HEK293 (cell line): ENCODE data around the gene CTPS2.

ENCODE experiments used
- CTCF ChIA-PET: fragments of 350-600 bp; formaldehyde crosslinking; extraction: SDS; loops from one replicate; lab custom pipeline; 2021; ENCODE audit warnings: antibody characterized with exemption; lab: Yijun Ruan, JAX
- POLR2A ChIA-PET: fragments of 300-600 bp; formaldehyde crosslinking; extraction: SDS; loops from one replicate; lab custom pipeline; 2020; ENCODE audit warnings: antibody characterized with exemption, inconsistent platforms; lab: Yijun Ruan, JAX
- H3K27ac ChIP-seq: fragments of 200-500 bp; sonication (Bioruptor generic); 2 replicates; pipeline ENCODE4 v1.5.1; 2014; ENCODE audit warnings: low read depth, low read length, control low read depth, inconsistent platforms; ENCODE audit errors: extremely low read depth
- H3K36me3 ChIP-seq, 2 experiments: fragments of 200-500 bp in 1 of 2; sonication (Bioruptor generic) in 1 of 2; 1 replicate in 1 of 2; 2 replicates in 1 of 2; pipeline ENCODE4 v1.5.1; 2014 to 2017; ENCODE audit warnings: inconsistent platforms in 2 of 2, low read length in 2 of 2; ENCODE audit not compliant: control insufficient read depth in 2 of 2, insufficient read depth in 1 of 2
- H3K4me1 ChIP-seq: fragments of 200-500 bp; sonication (Bioruptor generic); 2 replicates; pipeline ENCODE4 v1.5.1; 2014; ENCODE audit warnings: mild to moderate bottlenecking, low read length, inconsistent platforms; ENCODE audit not compliant: control insufficient read depth, insufficient read depth
- H3K4me3 ChIP-seq: 2 replicates; pipeline ENCODE4 v1.5.1; 2011; ENCODE audit warnings: low read depth, mild to moderate bottlenecking, control low read depth, low read length, moderate library complexity
- H3K9me3 ChIP-seq: fragments of 200-500 bp; sonication (Bioruptor generic); 2 replicates; pipeline ENCODE4 v1.5.1; 2014; ENCODE audit warnings: low read depth, low read length, inconsistent platforms; ENCODE audit not compliant: control insufficient read depth, insufficient read depth
- GLIS1 ChIP-seq: fragments of 450-650 bp; formaldehyde crosslinking; IDR thresholded peaks from 2 replicates; pipeline ENCODE4 v1.5.1; 2016; ENCODE audit warnings: missing biosample characterization, missing genetic modification characterization
- MYNN ChIP-seq: fragments of 450-650 bp; formaldehyde crosslinking; IDR thresholded peaks from 2 replicates; pipeline ENCODE4 v1.5.1; 2016; ENCODE audit warnings: missing biosample characterization, missing genetic modification characterization, borderline replicate concordance
- MZF1 ChIP-seq: fragments of 450-650 bp; formaldehyde crosslinking; IDR thresholded peaks from 2 replicates; pipeline ENCODE4 v1.5.1; 2017; ENCODE audit warnings: missing biosample characterization, missing genetic modification characterization, borderline replicate concordance
- SETDB1 ChIP-seq: IDR thresholded peaks from one replicate; pipeline ENCODE4 v1.6.1; 2017; ENCODE audit warnings: mild to moderate bottlenecking, low read length, moderate library complexity, mixed read lengths; ENCODE audit not compliant: insufficient read length
- ZBTB17 ChIP-seq: fragments of 450-650 bp; formaldehyde crosslinking; IDR thresholded peaks from 2 replicates; pipeline ENCODE4 v1.5.1; 2016; ENCODE audit warnings: missing biosample characterization, missing genetic modification characterization
- ZNF146 ChIP-seq: fragments of 450-650 bp; formaldehyde crosslinking; IDR thresholded peaks from 2 replicates; pipeline ENCODE4 v1.5.1; 2016; ENCODE audit warnings: missing biosample characterization, missing genetic modification characterization
- ZNF175 ChIP-seq: fragments of 450-650 bp; formaldehyde crosslinking; IDR thresholded peaks from 2 replicates; pipeline ENCODE4 v1.5.1; 2016; ENCODE audit warnings: missing biosample characterization, missing genetic modification characterization
- ZNF184 ChIP-seq: fragments of 450-650 bp; IDR thresholded peaks from 2 replicates; pipeline ENCODE4 v1.5.1; 2018; ENCODE audit warnings: missing biosample characterization, mild to moderate bottlenecking, missing genetic modification characterization
- ZNF19 ChIP-seq: fragments of 450-650 bp; formaldehyde crosslinking; IDR thresholded peaks from 2 replicates; pipeline ENCODE4; 2016; ENCODE audit warnings: missing biosample characterization, missing genetic modification characterization, low read depth
- ZNF341 ChIP-seq: fragments of 450-650 bp; formaldehyde crosslinking; IDR thresholded peaks from 2 replicates; pipeline ENCODE4; 2016; ENCODE audit warnings: low read depth, missing biosample characterization, missing genetic modification characterization
- ZNF366 ChIP-seq: fragments of 450-650 bp; formaldehyde crosslinking; conservative IDR thresholded peaks from 2 replicates; pipeline ENCODE4 v1.5.1; 2016; ENCODE audit warnings: missing biosample characterization, missing genetic modification characterization
- ZSCAN30 ChIP-seq: fragments of 450-650 bp; IDR thresholded peaks from 2 replicates; pipeline ENCODE4 v1.5.1; 2018; ENCODE audit warnings: missing biosample characterization, mild to moderate bottlenecking, missing genetic modification characterization, moderate library complexity
- ZXDB ChIP-seq: fragments of 450-650 bp; formaldehyde crosslinking; IDR thresholded peaks from 2 replicates; pipeline ENCODE4 v1.5.1; 2016; ENCODE audit warnings: missing biosample characterization, missing genetic modification characterization
- TF ChIP-seq, protein P1 (sequence below): fragments of 450-650 bp; formaldehyde crosslinking; IDR thresholded peaks from 2 replicates; pipeline ENCODE4 v1.5.1; 2016; ENCODE audit warnings: missing biosample characterization, missing genetic modification characterization, borderline replicate concordance
- TF ChIP-seq, protein P2 (sequence below): fragments of 450-650 bp; formaldehyde crosslinking; IDR thresholded peaks from 2 replicates; pipeline ENCODE4 v1.5.1; 2016; ENCODE audit warnings: missing biosample characterization, missing genetic modification characterization
- TF ChIP-seq, protein P3 (sequence below): fragments of 450-650 bp; formaldehyde crosslinking; IDR thresholded peaks from 2 replicates; pipeline ENCODE4 v1.5.1; 2017; ENCODE audit warnings: missing biosample characterization, missing genetic modification characterization
- TF ChIP-seq, protein P4 (sequence below): fragments of 450-650 bp; formaldehyde crosslinking; IDR thresholded peaks from 2 replicates; pipeline ENCODE4 v1.5.0; 2017; ENCODE audit warnings: missing biosample characterization, missing genetic modification characterization, borderline replicate concordance
- TF ChIP-seq, protein P5 (sequence below): fragments of 450-650 bp; formaldehyde crosslinking; IDR thresholded peaks from 2 replicates; pipeline ENCODE4 v1.5.1; 2016; ENCODE audit warnings: missing biosample characterization, missing genetic modification characterization

Gene CTPS2

DNA sequence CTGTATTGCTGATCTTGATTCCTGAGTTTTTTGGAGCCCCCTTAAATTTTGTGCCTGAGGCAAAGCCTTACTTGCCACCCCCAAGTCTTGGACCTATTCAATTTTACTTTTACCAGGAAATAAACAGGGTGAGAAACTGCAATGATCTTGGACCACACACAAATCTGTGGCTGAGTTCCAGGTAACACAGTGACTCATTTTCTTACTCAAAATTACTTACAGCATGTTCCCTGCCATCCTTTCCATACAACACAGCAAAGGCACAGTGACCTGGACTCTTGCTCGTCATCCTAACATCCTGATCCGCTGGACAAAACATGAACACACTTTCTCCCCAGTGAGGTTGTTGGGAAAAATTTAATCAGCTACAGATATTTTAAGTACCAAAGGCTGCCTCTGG, 123.3 kb downstream of the CTPS2 start:
- peaks cover 0 to 9% of the 10 kb centered on the region in 2 experiments; a peak in 1 of 3 replicates for H3K36me3 ChIP-seq
- no peaks in the 10 kb centered on the region for H3K4me1 ChIP-seq
- TF ChIP-seq, protein P1, sequence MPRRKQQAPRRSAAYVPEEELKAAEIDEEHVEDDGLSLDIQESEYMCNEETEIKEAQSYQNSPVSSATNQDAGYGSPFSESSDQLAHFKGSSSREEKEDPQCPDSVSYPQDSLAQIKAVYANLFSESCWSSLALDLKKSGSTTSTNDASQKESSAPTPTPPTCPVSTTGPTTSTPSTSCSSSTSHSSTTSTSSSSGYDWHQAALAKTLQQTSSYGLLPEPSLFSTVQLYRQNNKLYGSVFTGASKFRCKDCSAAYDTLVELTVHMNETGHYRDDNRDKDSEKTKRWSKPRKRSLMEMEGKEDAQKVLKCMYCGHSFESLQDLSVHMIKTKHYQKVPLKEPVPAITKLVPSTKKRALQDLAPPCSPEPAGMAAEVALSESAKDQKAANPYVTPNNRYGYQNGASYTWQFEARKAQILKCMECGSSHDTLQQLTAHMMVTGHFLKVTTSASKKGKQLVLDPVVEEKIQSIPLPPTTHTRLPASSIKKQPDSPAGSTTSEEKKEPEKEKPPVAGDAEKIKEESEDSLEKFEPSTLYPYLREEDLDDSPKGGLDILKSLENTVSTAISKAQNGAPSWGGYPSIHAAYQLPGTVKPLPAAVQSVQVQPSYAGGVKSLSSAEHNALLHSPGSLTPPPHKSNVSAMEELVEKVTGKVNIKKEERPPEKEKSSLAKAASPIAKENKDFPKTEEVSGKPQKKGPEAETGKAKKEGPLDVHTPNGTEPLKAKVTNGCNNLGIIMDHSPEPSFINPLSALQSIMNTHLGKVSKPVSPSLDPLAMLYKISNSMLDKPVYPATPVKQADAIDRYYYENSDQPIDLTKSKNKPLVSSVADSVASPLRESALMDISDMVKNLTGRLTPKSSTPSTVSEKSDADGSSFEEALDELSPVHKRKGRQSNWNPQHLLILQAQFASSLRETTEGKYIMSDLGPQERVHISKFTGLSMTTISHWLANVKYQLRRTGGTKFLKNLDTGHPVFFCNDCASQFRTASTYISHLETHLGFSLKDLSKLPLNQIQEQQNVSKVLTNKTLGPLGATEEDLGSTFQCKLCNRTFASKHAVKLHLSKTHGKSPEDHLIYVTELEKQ (tag by site-specific recombination): no peak
- no peak for TF ChIP-seq ZNF19 (tag by site-specific recombination)
- ChIA-PET CTCF (no interaction called here), POLR2A (no interaction called here)
- no peaks in the 10 kb centered on the region for H3K9me3 ChIP-seq
- no peak overlapping the region for H3K4me3 ChIP-seq
- no peak overlapping the region for H3K27ac ChIP-seq

DNA sequence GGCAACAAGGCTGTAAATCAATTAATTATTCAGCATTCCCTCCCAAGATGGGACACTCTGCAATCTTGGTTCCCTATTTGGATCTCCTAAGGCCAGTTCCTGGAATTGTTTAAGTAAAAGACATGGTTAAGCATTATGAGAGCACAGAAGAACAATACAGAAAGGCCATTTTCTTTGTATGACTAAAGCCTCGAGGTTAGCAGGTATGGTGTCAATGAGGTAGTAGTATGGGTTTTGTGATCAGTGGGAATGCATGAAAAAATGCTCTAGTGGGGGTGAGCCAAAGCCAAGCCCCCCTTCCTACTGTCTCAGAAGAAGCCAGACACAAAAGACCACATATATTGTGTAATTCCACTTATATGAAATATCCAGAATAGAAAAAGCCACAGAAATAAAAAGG, 124.2 kb downstream of the CTPS2 start:
- ChIA-PET POLR2A (no interaction called here), CTCF (no interaction called here)
- Histone ChIP-seq H3K4me3 (no peak overlapping the region), H3K9me3 (no peaks in the 10 kb centered on the region), H3K36me3 (peaks cover 0 to 9% of the 10 kb centered on the region in 2 experiments; a peak in 1 of 3 replicates), H3K4me1 (no peaks in the 10 kb centered on the region), H3K27ac (no peak overlapping the region)
- TF ChIP-seq, protein P2, sequence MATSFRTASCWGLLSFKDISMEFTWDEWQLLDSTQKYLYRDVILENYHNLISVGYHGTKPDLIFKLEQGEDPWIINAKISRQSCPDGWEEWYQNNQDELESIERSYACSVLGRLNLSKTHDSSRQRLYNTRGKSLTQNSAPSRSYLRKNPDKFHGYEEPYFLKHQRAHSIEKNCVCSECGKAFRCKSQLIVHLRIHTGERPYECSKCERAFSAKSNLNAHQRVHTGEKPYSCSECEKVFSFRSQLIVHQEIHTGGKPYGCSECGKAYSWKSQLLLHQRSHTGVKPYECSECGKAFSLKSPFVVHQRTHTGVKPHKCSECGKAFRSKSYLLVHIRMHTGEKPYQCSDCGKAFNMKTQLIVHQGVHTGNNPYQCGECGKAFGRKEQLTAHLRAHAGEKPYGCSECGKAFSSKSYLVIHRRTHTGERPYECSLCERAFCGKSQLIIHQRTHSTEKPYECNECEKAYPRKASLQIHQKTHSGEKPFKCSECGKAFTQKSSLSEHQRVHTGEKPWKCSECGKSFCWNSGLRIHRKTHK: no peak
- TF ChIP-seq ZNF146: no peak
- TF ChIP-seq, protein P3, sequence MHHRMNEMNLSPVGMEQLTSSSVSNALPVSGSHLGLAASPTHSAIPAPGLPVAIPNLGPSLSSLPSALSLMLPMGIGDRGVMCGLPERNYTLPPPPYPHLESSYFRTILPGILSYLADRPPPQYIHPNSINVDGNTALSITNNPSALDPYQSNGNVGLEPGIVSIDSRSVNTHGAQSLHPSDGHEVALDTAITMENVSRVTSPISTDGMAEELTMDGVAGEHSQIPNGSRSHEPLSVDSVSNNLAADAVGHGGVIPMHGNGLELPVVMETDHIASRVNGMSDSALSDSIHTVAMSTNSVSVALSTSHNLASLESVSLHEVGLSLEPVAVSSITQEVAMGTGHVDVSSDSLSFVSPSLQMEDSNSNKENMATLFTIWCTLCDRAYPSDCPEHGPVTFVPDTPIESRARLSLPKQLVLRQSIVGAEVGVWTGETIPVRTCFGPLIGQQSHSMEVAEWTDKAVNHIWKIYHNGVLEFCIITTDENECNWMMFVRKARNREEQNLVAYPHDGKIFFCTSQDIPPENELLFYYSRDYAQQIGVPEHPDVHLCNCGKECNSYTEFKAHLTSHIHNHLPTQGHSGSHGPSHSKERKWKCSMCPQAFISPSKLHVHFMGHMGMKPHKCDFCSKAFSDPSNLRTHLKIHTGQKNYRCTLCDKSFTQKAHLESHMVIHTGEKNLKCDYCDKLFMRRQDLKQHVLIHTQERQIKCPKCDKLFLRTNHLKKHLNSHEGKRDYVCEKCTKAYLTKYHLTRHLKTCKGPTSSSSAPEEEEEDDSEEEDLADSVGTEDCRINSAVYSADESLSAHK (tag by site-specific recombination): no peak
- TF ChIP-seq ZNF341: no peak
- TF ChIP-seq MZF1 (tag by site-specific recombination): no peak
- TF ChIP-seq, protein P4, sequence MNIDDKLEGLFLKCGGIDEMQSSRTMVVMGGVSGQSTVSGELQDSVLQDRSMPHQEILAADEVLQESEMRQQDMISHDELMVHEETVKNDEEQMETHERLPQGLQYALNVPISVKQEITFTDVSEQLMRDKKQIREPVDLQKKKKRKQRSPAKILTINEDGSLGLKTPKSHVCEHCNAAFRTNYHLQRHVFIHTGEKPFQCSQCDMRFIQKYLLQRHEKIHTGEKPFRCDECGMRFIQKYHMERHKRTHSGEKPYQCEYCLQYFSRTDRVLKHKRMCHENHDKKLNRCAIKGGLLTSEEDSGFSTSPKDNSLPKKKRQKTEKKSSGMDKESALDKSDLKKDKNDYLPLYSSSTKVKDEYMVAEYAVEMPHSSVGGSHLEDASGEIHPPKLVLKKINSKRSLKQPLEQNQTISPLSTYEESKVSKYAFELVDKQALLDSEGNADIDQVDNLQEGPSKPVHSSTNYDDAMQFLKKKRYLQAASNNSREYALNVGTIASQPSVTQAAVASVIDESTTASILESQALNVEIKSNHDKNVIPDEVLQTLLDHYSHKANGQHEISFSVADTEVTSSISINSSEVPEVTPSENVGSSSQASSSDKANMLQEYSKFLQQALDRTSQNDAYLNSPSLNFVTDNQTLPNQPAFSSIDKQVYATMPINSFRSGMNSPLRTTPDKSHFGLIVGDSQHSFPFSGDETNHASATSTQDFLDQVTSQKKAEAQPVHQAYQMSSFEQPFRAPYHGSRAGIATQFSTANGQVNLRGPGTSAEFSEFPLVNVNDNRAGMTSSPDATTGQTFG: no peak
- no peak for TF ChIP-seq ZNF175 (tag by site-specific recombination)
- no peak for TF ChIP-seq GLIS1 (tag by site-specific recombination)
- no peak for TF ChIP-seq ZNF184 (tag by site-specific recombination)
- TF ChIP-seq SETDB1: no peak
- TF ChIP-seq, protein P5, sequence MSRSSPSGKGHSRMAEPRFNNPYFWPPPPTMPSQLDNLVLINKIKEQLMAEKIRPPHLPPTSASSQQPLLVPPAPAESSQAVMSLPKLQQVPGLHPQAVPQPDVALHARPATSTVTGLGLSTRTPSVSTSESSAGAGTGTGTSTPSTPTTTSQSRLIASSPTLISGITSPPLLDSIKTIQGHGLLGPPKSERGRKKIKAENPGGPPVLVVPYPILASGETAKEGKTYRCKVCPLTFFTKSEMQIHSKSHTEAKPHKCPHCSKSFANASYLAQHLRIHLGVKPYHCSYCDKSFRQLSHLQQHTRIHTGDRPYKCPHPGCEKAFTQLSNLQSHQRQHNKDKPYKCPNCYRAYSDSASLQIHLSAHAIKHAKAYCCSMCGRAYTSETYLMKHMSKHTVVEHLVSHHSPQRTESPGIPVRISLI (tag by site-specific recombination): no peak
- TF ChIP-seq ZSCAN30 (tag by site-specific recombination): no peak
- TF ChIP-seq MYNN (tag by site-specific recombination): no peak
- TF ChIP-seq ZNF366 (tag by site-specific recombination): no peak
- no peak for TF ChIP-seq ZBTB17 (tag by site-specific recombination)
- no peak for TF ChIP-seq ZXDB (tag by site-specific recombination)
